ENCODE data around the gene ANXA8L1. TPM values are rescaled to one million over a fixed set of nuclear protein-coding genes. Genes with fewer than 3 reads are reported as not detected.
"Not testable (repeated sequence)": the region's sequence is repeated elsewhere in the genome, so short reads cannot be mapped to it uniquely, and the experiment has no call there.

The ANXA8L1 gene
- total RNA-seq, 4 donors from 2014 or later: not detected

GRCh38 chr10:46396441-46397279 lies 21.1 kb downstream of the ANXA8L1 start:
- H3K36me3 ChIP-seq, H3K4me1 ChIP-seq, H3K9me3 ChIP-seq, H3K4me3 ChIP-seq, H3K27me3 ChIP-seq: not testable (repeated sequence)
- peak in 1 of 3 donors; percentile 50 for DNase-seq
- peak overlapping the region in 2 of 4 donors; percentile 63 to 68 for H3K27ac ChIP-seq

- H3K27me3 ChIP-seq, DNase-seq, H3K36me3 ChIP-seq, H3K4me3 ChIP-seq, H3K27ac ChIP-seq, H3K9me3 ChIP-seq, H3K4me1 ChIP-seq: not testable (repeated sequence)
Measured at GRCh38 chr10:46397767-46398166, 22.2 kb downstream of the ANXA8L1 start.

- peak overlapping the region in 2 of 4 donors; percentile 45 to 47 for H3K4me3 ChIP-seq
- not testable (repeated sequence) for H3K27me3 ChIP-seq, H3K36me3 ChIP-seq, H3K9me3 ChIP-seq, H3K4me1 ChIP-seq
- peak in 1 of 3 donors; percentile 59 for DNase-seq
- H3K27ac ChIP-seq: peak overlapping the region in 1 of 4 donors; percentile 66
Measured at GRCh38 chr10:46398212-46398886, 22.8 kb downstream of the ANXA8L1 start.

- H3K27ac ChIP-seq, H3K4me1 ChIP-seq, DNase-seq, H3K27me3 ChIP-seq, H3K9me3 ChIP-seq, H3K4me3 ChIP-seq, H3K36me3 ChIP-seq: not testable (repeated sequence)
Measured at GRCh38 chr10:46409556-46409955, 34.0 kb downstream of the ANXA8L1 start.

GRCh38 chr10:46411123-46411522 lies 35.5 kb downstream of the ANXA8L1 start:
- not testable (repeated sequence) for DNase-seq, H3K27ac ChIP-seq, H3K4me1 ChIP-seq, H3K9me3 ChIP-seq, H3K4me3 ChIP-seq, H3K27me3 ChIP-seq, H3K36me3 ChIP-seq

- H3K36me3 ChIP-seq, H3K27me3 ChIP-seq, H3K4me1 ChIP-seq, H3K9me3 ChIP-seq, H3K27ac ChIP-seq, H3K4me3 ChIP-seq, DNase-seq: not testable (repeated sequence)
Measured at GRCh38 chr10:46412665-46413064, 37.1 kb downstream of the ANXA8L1 start.

- H3K36me3 ChIP-seq, DNase-seq, H3K4me3 ChIP-seq, H3K27ac ChIP-seq, H3K9me3 ChIP-seq, H3K27me3 ChIP-seq, H3K4me1 ChIP-seq: not testable (repeated sequence)
Measured at GRCh38 chr10:46415291-46415690, 39.7 kb downstream of the ANXA8L1 start.

GRCh38 chr10:46418283-46418682 lies 42.7 kb downstream of the ANXA8L1 start:
- H3K9me3 ChIP-seq, H3K4me1 ChIP-seq, H3K36me3 ChIP-seq, H3K27me3 ChIP-seq, H3K27ac ChIP-seq, H3K4me3 ChIP-seq, DNase-seq: not testable (repeated sequence)

GRCh38 chr10:46419570-46420379 lies 44.2 kb downstream of the ANXA8L1 start:
- not testable (repeated sequence) for H3K4me3 ChIP-seq, H3K9me3 ChIP-seq, H3K27ac ChIP-seq, H3K36me3 ChIP-seq, H3K4me1 ChIP-seq, H3K27me3 ChIP-seq, DNase-seq

- H3K4me1 ChIP-seq, H3K4me3 ChIP-seq, H3K27me3 ChIP-seq, H3K27ac ChIP-seq, H3K36me3 ChIP-seq, DNase-seq, H3K9me3 ChIP-seq: not testable (repeated sequence)
Measured at GRCh38 chr10:46423550-46423949, 48.0 kb downstream of the ANXA8L1 start.

GRCh38 chr10:46440942-46441341 lies 65.4 kb downstream of the ANXA8L1 start:
- not testable (repeated sequence) for H3K4me3 ChIP-seq, H3K27ac ChIP-seq, H3K4me1 ChIP-seq, H3K36me3 ChIP-seq, H3K9me3 ChIP-seq, H3K27me3 ChIP-seq, DNase-seq

Other genes starting within 250 kb of the ANXA8L1 start
- not detected for gene ANTXRL, start 88.8 kb upstream of the ANXA8L1 start, total RNA-seq
- 1 to 10 TPM in 2 of 4 donors, not detected in 2; 1.5 to 1.9 TPM for gene NPY4R, start 90.2 kb downstream of the ANXA8L1 start, total RNA-seq
- gene GPRIN2, start 180.9 kb downstream of the ANXA8L1 start, total RNA-seq: 10 to 100 TPM in 3 of 4 donors, 1 to 10 TPM in 1; 6.6 to 79.9 (median 54.7) TPM
- gene SYT15, start 203.4 kb downstream of the ANXA8L1 start, total RNA-seq: 1 to 10 TPM in 1 of 4 donors, under 1 TPM in 3; 0.18 to 4.1 (median 0.46) TPM

Measured in Peyer's patch (tissue), 4 donors.